GM03348 (cell line): ENCODE results near the gene CCDC120.

ENCODE experiments used
- DNase-seq: peaks from one replicate; pipeline ENCODE4 v3.0.0; 2012; ENCODE audit warnings: low spot score

CCDC120 gene

DNA sequence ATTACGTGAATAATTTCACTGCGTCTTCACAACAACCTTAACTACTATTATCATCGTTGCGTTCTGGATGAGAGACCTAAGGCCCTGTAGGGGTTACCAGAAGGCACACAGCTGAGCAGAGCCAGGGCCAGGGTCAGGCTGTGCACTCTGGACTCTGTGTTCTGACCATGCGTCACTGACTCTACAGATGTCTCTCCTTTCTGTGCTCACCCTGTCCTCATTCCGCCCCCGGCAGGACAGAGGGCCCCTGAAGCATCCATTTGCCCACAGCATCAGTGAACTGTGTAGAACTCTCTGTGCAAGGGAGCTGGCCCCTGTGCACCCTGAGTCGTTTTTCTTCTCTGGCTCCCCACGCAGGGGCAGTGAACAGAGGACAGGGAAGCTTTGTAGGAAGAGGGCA lies 43.4 kb downstream of the CCDC120 start:
- DNase-seq, result no peak

DNA sequence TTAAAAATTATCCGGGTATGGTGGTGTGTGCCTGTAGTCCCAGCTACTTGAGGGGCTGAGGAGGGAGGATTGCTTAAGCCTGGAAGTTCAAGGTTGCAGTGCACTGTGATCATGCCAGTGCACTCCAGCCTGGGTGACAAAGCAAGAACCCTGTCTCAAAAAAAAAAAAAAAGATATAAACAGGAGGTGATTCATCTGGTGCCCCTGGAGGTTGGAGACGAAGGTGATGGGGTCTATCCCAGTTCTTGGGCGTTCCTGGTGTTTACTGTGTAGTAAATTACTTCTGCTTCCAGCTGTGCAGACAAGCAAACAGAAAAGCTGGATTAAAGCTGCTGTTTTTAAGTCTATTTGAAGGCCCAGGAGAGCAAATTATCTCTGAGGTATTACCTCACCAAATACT lies 44.8 kb downstream of the CCDC120 start:
- no peak for DNase-seq

DNA sequence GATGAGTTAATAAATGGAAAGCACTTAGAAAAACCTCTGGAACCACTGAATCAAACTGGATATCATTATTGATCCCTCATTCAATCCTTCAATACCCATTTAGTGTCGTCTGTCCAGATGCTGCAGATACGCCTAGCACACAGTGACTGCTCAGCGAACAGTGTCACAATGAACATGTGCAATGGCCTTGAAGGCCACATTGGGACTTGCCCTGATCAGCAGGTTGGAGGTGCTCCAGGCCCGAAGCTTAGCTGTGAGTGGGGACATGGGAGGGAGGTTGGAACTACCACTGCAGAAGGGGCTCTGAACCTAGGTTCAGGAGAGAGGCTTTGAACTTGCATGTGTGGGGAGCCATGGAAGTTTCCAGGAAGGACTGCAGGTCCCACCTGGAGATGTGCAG lies 47.5 kb downstream of the CCDC120 start:
- no peak for DNase-seq

DNA sequence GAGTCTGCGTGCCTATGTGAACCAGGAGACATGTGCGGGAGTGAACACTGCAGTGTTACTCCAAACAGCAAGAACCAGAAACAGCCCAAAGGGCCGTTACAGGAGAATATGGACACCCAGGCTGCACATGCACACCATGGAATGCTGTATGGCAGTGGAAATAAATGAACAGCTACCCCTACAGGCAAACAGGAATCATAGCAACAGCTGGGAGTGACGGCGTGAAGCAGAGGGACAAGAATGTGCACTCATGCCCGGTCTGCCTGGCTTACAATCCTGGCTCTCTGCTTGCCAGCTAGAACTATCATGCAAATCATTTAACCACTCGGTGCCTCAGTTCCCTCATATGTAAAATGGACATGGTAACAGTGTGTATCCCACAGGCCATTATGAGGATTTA lies 48.1 kb downstream of the CCDC120 start:
- peak; percentile 41 for DNase-seq

DNA sequence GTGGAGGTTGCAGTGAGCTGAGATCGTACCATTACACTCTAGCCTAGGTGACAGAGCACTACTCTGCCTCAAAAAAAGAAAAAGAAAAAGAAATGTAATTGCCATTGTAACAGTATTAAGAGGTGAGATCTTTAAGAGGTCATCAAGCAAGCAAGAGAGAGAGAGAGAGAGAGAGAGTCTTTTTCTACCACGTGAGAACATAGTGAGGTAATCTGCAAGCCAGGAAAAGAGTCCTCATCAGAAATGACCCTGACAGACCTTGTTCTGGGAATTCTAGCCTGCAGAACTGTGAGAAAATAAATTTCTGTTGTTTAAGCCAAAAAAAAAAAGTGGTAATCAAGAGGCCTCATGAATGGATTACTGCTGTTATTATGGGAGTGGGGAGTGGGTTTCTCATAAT lies 49.8 kb downstream of the CCDC120 start:
- no peak for DNase-seq

DNA sequence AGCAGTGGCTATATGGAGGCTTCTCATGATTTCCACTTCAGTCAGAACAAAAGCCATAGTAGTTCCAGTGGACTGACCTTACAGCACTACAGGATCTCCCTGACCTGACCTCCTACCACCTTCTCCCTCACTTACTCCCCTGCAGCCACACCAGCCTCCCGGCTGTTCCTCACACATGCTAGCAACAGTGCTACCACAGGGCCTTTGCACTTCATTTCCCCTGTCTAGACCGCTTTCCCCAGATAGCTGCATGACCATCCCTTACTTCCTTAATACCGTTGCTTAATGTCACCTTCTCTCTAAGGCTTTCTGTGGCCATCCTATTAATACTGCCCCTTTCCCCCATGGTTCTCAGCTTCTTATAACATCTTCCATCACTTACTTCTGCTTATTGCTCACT lies 51.6 kb downstream of the CCDC120 start:
- DNase-seq, result no peak

DNA sequence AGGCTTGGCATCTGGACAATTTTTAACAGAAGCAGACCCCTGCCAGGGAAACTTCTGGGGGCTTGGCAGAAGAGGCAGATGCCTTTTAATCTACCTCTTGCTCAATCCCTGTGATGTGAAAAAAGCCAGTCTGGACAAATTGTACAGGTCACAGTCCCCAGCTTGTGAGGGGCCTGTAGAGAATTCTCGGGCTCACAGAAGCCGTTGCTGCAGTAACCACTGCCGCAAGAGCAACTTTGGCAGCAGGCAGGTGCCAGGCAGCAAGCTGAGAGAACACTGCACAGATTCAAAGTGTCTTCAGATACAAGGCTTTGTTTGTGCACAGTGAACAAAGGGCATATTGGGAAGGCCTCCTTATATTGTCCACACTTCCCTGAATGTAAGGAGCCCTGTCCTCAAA lies 53.0 kb downstream of the CCDC120 start:
- no peak for DNase-seq

DNA sequence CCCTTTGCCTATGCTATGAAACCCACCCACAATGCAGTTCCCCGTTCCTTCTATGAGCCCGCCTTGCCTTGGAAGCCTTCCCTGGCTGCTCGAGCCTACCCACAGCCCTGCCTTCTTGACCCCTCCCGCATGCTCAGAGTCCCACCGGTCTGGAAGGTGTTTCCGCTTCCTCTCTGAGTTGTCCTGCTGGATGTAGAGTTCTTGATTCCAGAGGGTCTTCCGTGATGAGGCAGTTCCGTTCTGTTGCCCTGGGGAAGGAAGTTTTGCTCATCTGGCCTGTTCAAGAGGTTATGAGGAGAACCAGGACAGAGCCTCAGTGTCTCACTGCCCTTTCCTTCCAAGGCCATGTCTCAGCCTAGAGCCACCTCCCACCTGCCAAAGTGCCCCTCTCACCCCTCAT lies 57.3 kb downstream of the CCDC120 start:
- DNase-seq, result no peak

DNA sequence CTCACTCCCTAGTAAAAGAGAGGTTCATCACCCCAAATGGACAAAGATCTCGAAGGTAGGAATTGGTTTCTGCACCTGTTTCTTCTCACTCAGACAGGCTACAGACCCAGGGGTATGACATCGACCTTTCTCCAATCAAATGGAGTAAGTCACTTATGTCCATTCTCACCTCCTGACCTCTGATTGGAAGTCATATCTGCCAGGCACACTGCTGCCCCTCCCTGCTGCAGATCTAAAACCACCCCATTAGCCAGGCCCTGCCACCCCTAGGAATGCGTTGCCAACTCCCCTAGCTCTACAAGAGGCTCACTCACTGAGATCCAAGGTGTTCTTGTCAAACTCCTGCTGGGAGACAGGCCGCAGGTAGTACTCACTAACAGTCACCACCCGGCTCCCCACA lies 57.9 kb downstream of the CCDC120 start:
- no peak for DNase-seq

DNA sequence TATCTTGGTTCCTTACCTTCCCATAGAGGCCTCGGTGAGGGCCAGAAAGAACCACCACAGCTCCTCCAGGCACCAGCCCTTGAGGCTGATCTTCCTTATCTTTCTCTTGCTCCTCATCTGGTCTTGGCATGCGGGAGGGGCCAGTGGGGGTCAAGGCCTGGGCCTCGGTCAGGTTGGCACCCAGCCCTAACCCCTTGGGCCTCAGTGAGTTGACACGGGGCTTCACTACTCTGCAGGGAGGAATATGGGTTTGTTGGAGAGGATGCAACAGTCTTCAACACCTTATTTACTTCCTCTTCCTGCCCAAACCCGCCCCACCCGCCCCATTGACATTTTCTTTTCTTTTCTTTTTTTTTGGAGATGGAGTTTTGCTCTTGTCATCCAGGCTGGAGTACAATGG lies 58.8 kb downstream of the CCDC120 start:
- no peak for DNase-seq
